IMR-90 (cell line): ENCODE results near the gene SMARCA5. TPM values are rescaled to one million over a fixed set of nuclear protein-coding genes. Genes with fewer than 3 reads are reported as not detected.
A peak's percentile ranks its signal among the peaks of the same experiment; 100 is the strongest.

ENCODE experiments used
- ATAC-seq: fragments of 200-7000 bp; cut with Tn5 transposase; 2 replicates; pipeline ENCODE4 v1.9.1; 2020; ENCODE audit warnings: low read depth, mild to moderate bottlenecking, moderate library complexity
- BruUV-seq: library from RNA; stranded (reverse); fragments of 400-500 nt; replicated peaks from 2 replicates; lab custom pipeline; 2021; lab: Mats Ljungman, UMichigan
- CTCF ChIA-PET: fragments of 300-600 bp; formaldehyde crosslinking; extraction: SDS; loops from one replicate; lab custom pipeline; 2021; ENCODE audit warnings: antibody characterized with exemption; lab: Yijun Ruan, JAX
- POLR2A ChIA-PET: fragments of 300-600 bp; sonication (Branson Sonifier 250); formaldehyde crosslinking; loops from one replicate; lab custom pipeline; 2022; ENCODE audit warnings: antibody characterized with exemption; ENCODE audit not compliant: unreplicated experiment; lab: Charles Lee
- DNase-seq: peaks from one replicate; pipeline ENCODE4 v3.0.0; 2013
- H2AFZ ChIP-seq: replicated peaks from 2 replicates; pipeline ENCODE3; 2013; ENCODE audit warnings: low read length, mild to moderate bottlenecking; ENCODE audit not compliant: poor library complexity
- H2AK5ac ChIP-seq: 2 replicates; pipeline ENCODE4 v1.6.1; 2013; ENCODE audit warnings: low read depth, low read length, inconsistent platforms
- H2AK9ac ChIP-seq: replicated peaks from 2 replicates; pipeline ENCODE3; 2013; ENCODE audit warnings: mild to moderate bottlenecking, low read depth, low read length, moderate library complexity; ENCODE audit not compliant: poor library complexity
- H2BK120ac ChIP-seq: 2 replicates; pipeline ENCODE4 v1.6.1; 2013; ENCODE audit warnings: low read depth, low read length, inconsistent platforms
- H2BK15ac ChIP-seq: 3 replicates; pipeline ENCODE4 v1.6.1; 2013; ENCODE audit warnings: low read depth, low read length, inconsistent platforms
- H2BK20ac ChIP-seq: 2 replicates; pipeline ENCODE4 v1.6.1; 2013; ENCODE audit warnings: low read depth, mild to moderate bottlenecking, inconsistent platforms, low read length, moderate library complexity
- H2BK5ac ChIP-seq: 2 replicates; pipeline ENCODE4 v1.6.1; 2013; ENCODE audit warnings: mild to moderate bottlenecking, low read depth, low read length, inconsistent platforms; ENCODE audit not compliant: poor library complexity, severe bottlenecking
- H3K14ac ChIP-seq: replicated peaks from 2 replicates; pipeline ENCODE4 v1.6.1; 2013; ENCODE audit warnings: low read depth, low read length, inconsistent platforms
- H3K18ac ChIP-seq: 2 replicates; pipeline ENCODE4 v1.6.1; 2013; ENCODE audit warnings: low read depth, low read length, control low read depth
- H3K23ac ChIP-seq: 2 replicates; pipeline ENCODE4 v1.6.1; 2013; ENCODE audit warnings: low read depth, low read length, inconsistent platforms
- H3K27ac ChIP-seq: 2 replicates; pipeline ENCODE4 v1.5.1; 2013; ENCODE audit warnings: mild to moderate bottlenecking, control low read depth, low read length; ENCODE audit not compliant: insufficient read depth
- H3K27me3 ChIP-seq: 2 replicates; pipeline ENCODE4 v1.6.1; 2013; ENCODE audit warnings: low read length; ENCODE audit not compliant: control insufficient read depth, insufficient read depth
- H3K36me3 ChIP-seq: 2 replicates; pipeline ENCODE4 v1.6.1; 2013; ENCODE audit warnings: low read length, mixed read lengths; ENCODE audit not compliant: control insufficient read depth, insufficient read depth
- H3K4ac ChIP-seq: 2 replicates; pipeline ENCODE4 v1.6.1; 2013; ENCODE audit warnings: low read depth, low read length, inconsistent platforms
- H3K4me1 ChIP-seq: 2 replicates; pipeline ENCODE4 v1.6.1; 2013; ENCODE audit warnings: low read length, mixed read lengths; ENCODE audit not compliant: control insufficient read depth, insufficient read depth
- H3K4me2 ChIP-seq: 2 replicates; pipeline ENCODE4 v1.6.1; 2013; ENCODE audit warnings: low read depth, mild to moderate bottlenecking, control low read depth, low read length, moderate library complexity
- H3K4me3 ChIP-seq: 2 replicates; pipeline ENCODE4 v1.5.1; 2013; ENCODE audit warnings: low read depth, mild to moderate bottlenecking, control low read depth, low read length, moderate library complexity; ENCODE audit not compliant: insufficient read depth
- H3K56ac ChIP-seq: 2 replicates; pipeline ENCODE4 v1.6.1; 2013; ENCODE audit warnings: low read length, inconsistent platforms; ENCODE audit not compliant: insufficient read depth; ENCODE audit errors: extremely low read depth
- H3K79me1 ChIP-seq, 2 experiments: 2 replicates each; pipeline ENCODE4 v1.6.1; 2013; ENCODE audit warnings: low read length in 2 of 2, inconsistent platforms in 1 of 2, low read depth in 1 of 2
- H3K9ac ChIP-seq: 2 replicates; pipeline ENCODE4 v1.6.1; 2013; ENCODE audit warnings: low read depth, low read length, control low read depth
- H3K9me1 ChIP-seq: 2 replicates; pipeline ENCODE4 v1.6.1; 2013; ENCODE audit warnings: low read length, inconsistent platforms; ENCODE audit not compliant: insufficient read depth
- H3K9me3 ChIP-seq: 2 replicates; pipeline ENCODE4 v1.6.1; 2013; ENCODE audit warnings: low read length; ENCODE audit not compliant: control insufficient read depth, insufficient read depth
- H4K20me1 ChIP-seq: 2 replicates; pipeline ENCODE4 v1.6.1; 2013; ENCODE audit warnings: low read length, inconsistent platforms; ENCODE audit not compliant: insufficient read depth
- H4K5ac ChIP-seq: 2 replicates; pipeline ENCODE4 v1.6.1; 2013; ENCODE audit warnings: mild to moderate bottlenecking, low read depth, low read length, control low read depth
- H4K8ac ChIP-seq, 2 experiments: 2 replicates each; pipeline ENCODE4 v1.6.1; 2013; ENCODE audit warnings: low read depth in 2 of 2, low read length in 2 of 2, control low read depth in 1 of 2, inconsistent platforms in 1 of 2
- H4K91ac ChIP-seq: 2 replicates; pipeline ENCODE4 v1.6.1; 2013; ENCODE audit warnings: low read depth, low read length, inconsistent platforms; ENCODE audit not compliant: insufficient read depth
- BHLHE40 ChIP-seq: fragments of 150-350 bp; IDR thresholded peaks from 2 replicates; pipeline ENCODE4 v1.6.1; 2016; ENCODE audit warnings: mild to moderate bottlenecking, low read depth, low read length
- CHD1 ChIP-seq: IDR thresholded peaks from 2 replicates; pipeline ENCODE4 v1.6.1; 2012; ENCODE audit warnings: low read depth, low read length, improper control_type of control experiment
- ELK1 ChIP-seq: fragments of 150-350 bp; IDR thresholded peaks from 2 replicates; pipeline ENCODE4 v1.6.1; 2016; ENCODE audit warnings: low read depth, mild to moderate bottlenecking, low read length, moderate library complexity, borderline replicate concordance
- FOS ChIP-seq: fragments of 150-350 bp; IDR thresholded peaks from 2 replicates; pipeline ENCODE4 v1.6.1; 2016; ENCODE audit warnings: low read depth, low read length
- MAFK ChIP-seq: IDR thresholded peaks from 2 replicates; pipeline ENCODE4 v1.6.1; 2012; ENCODE audit warnings: low read depth, low read length, improper control_type of control experiment
- MAZ ChIP-seq: IDR thresholded peaks from 2 replicates; pipeline ENCODE4 v1.6.1; 2012; ENCODE audit warnings: low read depth, mild to moderate bottlenecking, low read length, improper control_type of control experiment, moderate library complexity, borderline replicate concordance
- MXI1 ChIP-seq: IDR thresholded peaks from 2 replicates; pipeline ENCODE4 v1.6.1; 2012; ENCODE audit warnings: low read depth, mild to moderate bottlenecking, low read length, moderate library complexity, borderline replicate concordance
- NFE2L2 ChIP-seq: fragments of 150-350 bp; IDR thresholded peaks from 2 replicates; pipeline ENCODE4 v1.6.1; 2016; ENCODE audit warnings: low read depth, mild to moderate bottlenecking, low read length
- POLR2A ChIP-seq: IDR thresholded peaks from 2 replicates; pipeline ENCODE4 v1.6.1; 2012; ENCODE audit warnings: mild to moderate bottlenecking, low read depth, low read length
- RAD21 ChIP-seq: IDR thresholded peaks from 2 replicates; pipeline ENCODE4 v1.6.1; 2012; ENCODE audit warnings: low read length, improper control_type of control experiment
- RCOR1 ChIP-seq: IDR thresholded peaks from 2 replicates; pipeline ENCODE4 v1.6.1; 2012; ENCODE audit warnings: mild to moderate bottlenecking, low read length, improper control_type of control experiment; ENCODE audit not compliant: insufficient replicate concordance
- RFX5 ChIP-seq: IDR thresholded peaks from 2 replicates; pipeline ENCODE4 v1.8.0; 2012; ENCODE audit warnings: low read depth, mild to moderate bottlenecking, low read length, moderate library complexity
- SMC3 ChIP-seq: fragments of 150-350 bp; IDR thresholded peaks from 2 replicates; pipeline ENCODE4 v1.6.1; 2016; ENCODE audit warnings: low read depth, mild to moderate bottlenecking, antibody characterized with exemption, low read length, moderate library complexity
- WGBS, 2 experiments: methylation state at CpG; one replicate each; pipeline versions ENCODE4 v1.1.5 to v1.1.7; 2013; ENCODE audit warnings: missing lambda C conversion rate in 2 of 2; ENCODE audit not compliant: insufficient read length in 1 of 2; ENCODE audit errors: extremely low coverage in 2 of 2; 5-methylcytosine and 5-hydroxymethylcytosine counted together
- dilution Hi-C: fragments of 300-500 bp; cut with HindIII; formaldehyde crosslinking; loops from one replicate; pipeline ENCODE4 v1.14.3; 2018; ENCODE audit warnings: low sequenced_read_pairs; ENCODE audit not compliant: unreplicated experiment
- in situ Hi-C: fragments of 300-500 bp; cut with MboI; formaldehyde crosslinking; loops from 3 replicates; pipeline ENCODE4 v1.14.3; 2019; ENCODE audit warnings: low sequenced_read_pairs, inconsistent platforms, mixed read lengths
- intact Hi-C: fragments of 100-400 bp; cut with micrococcal nuclease; formaldehyde crosslinking; loops from 2 replicates; pipeline ENCODE4 v1.10.0; 2022
- polyA plus RNA-seq, 3 experiments: library from polyadenylated mRNA; depleted of rRNA; stranded (reverse); fragments of >200 nt; gene quantifications; 2 replicates each; pipeline ENCODE4 v1.2.3, GENCODE V29; 2012; ENCODE audit warnings: low replicate concordance in 1 of 3
- total RNA-seq: library from RNA; depleted of rRNA; stranded (reverse); fragments of >200 nt; gene quantifications from 2 replicates; pipeline ENCODE4 v1.2.3, GENCODE V29; 2012
- TF ChIP-seq, protein P1 (sequence below): conservative IDR thresholded peaks from 2 replicates; pipeline ENCODE4 v1.5.1; 2012; ENCODE audit warnings: mild to moderate bottlenecking, low read depth, low read length, improper control_type of control experiment
- TF ChIP-seq, protein P2 (sequence below): fragments of 150-350 bp; IDR thresholded peaks from 2 replicates; pipeline ENCODE4 v1.6.1; 2017; ENCODE audit warnings: mild to moderate bottlenecking, antibody characterized with exemption, low read length, low read depth

Gene SMARCA5
- total and polyA plus RNA-seq, 2 of the 4 experiments (the other 2 are of a cell fraction) = 11.5 to 14.7 TPM

DNA sequence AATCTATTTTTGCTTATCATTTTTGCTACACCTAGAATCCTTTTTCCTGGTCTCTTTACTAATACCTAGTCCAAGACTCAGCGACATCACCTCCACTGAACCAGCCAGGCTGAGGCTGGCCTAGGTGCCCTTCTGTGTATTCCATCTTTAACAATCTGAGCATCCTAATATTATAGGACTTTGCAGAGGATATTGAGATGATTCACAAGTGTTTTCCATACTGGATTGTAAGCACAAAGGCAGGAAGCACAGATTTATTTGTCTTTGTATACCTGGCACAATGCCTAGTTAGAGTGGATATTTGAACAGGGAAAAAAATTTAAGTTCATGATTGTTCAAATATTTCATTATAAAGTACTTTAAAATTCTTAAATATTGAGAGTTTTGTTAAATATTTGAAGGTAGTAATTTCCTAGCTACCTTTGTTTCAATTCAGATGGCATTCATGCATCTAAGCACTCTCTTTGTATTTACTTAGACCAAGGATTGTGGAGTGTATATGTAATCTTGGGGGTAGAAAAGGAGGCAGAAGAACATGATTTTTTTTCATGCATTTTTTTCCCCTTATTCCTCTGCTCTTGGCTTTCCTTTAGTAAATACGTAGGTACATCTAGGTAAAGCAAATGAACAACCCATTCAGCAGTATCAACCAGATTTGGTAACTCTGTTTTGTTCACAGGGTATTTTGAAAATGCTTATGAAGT lies 18.4 kb downstream of the SMARCA5 start:
- CTCF ChIA-PET = interaction anchor here (1.4 kb wide), 1 partner anchor 27 kb away, joined by 3 read pairs; no protein-coding TSS in a partner anchor
- Histone ChIP-seq H4K8ac (no peak overlapping the region), H2AK5ac (no peak overlapping the region), H4K20me1 (peaks cover 3% of the 10 kb centered on the region; the same call in 1 of the 2 replicates), H3K14ac (no peak overlapping the region), H3K56ac (no peak overlapping the region), H3K9me1 (no peaks in the 10 kb centered on the region), H3K18ac (no peak overlapping the region), H2BK20ac (no peak overlapping the region), H3K9me3 (no peaks in the 10 kb centered on the region), H2BK15ac (no peak overlapping the region), H4K5ac (no peak overlapping the region), H3K36me3 (peaks cover 35% of the 10 kb centered on the region), H3K27me3 (no peaks in the 10 kb centered on the region), H3K23ac (no peak overlapping the region), H3K4ac (no peak overlapping the region), H3K79me1 (peaks cover 5 to 25% of the 10 kb centered on the region in 2 experiments; a peak in 3 of 4 replicates), H3K27ac (no peak overlapping the region), H2BK5ac (no peak overlapping the region), H3K4me3 (no peak overlapping the region), H4K91ac (no peak overlapping the region), H2AFZ (no peak overlapping the region), H3K4me1 (peaks cover 6% of the 10 kb centered on the region), H3K9ac (no peak overlapping the region), H2AK9ac (no peak overlapping the region), H2BK120ac (no peak overlapping the region), H3K4me2 (no peak overlapping the region)
- POLR2A ChIA-PET = no interaction called here
- peak; percentile 59 for ATAC-seq
- in situ Hi-C loops (loop anchor here (25.0 kb wide), 1 partner anchor 1580 kb away; no protein-coding TSS in a partner anchor), dilution Hi-C loops (no loop called here), intact Hi-C loops (no loop called here)
- DNase-seq = peak; percentile 73
- BruUV-seq = no TSS peak
- WGBS, 2 experiments = no CpG with 5 or more reads among the region's 2 CpGs
- no peak for TF ChIP-seq ELK1
- TF ChIP-seq SMC3 = no peak
- TF ChIP-seq FOS = no peak
- TF ChIP-seq, protein P1, sequence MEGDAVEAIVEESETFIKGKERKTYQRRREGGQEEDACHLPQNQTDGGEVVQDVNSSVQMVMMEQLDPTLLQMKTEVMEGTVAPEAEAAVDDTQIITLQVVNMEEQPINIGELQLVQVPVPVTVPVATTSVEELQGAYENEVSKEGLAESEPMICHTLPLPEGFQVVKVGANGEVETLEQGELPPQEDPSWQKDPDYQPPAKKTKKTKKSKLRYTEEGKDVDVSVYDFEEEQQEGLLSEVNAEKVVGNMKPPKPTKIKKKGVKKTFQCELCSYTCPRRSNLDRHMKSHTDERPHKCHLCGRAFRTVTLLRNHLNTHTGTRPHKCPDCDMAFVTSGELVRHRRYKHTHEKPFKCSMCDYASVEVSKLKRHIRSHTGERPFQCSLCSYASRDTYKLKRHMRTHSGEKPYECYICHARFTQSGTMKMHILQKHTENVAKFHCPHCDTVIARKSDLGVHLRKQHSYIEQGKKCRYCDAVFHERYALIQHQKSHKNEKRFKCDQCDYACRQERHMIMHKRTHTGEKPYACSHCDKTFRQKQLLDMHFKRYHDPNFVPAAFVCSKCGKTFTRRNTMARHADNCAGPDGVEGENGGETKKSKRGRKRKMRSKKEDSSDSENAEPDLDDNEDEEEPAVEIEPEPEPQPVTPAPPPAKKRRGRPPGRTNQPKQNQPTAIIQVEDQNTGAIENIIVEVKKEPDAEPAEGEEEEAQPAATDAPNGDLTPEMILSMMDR = no peak
- no peak for TF ChIP-seq RFX5
- TF ChIP-seq, protein P2, sequence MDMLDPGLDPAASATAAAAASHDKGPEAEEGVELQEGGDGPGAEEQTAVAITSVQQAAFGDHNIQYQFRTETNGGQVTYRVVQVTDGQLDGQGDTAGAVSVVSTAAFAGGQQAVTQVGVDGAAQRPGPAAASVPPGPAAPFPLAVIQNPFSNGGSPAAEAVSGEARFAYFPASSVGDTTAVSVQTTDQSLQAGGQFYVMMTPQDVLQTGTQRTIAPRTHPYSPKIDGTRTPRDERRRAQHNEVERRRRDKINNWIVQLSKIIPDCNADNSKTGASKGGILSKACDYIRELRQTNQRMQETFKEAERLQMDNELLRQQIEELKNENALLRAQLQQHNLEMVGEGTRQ = no peak
- TF ChIP-seq RCOR1 = no peak
- no peak for TF ChIP-seq MAFK
- TF ChIP-seq RAD21 = no peak
- no peak for TF ChIP-seq NFE2L2
- TF ChIP-seq POLR2A = no peak
- no peak for TF ChIP-seq CHD1
- no peak for TF ChIP-seq BHLHE40
- no peak for TF ChIP-seq MXI1
- TF ChIP-seq MAZ = no peak
